Measurements from ENCODE around the gene KRTAP5-11.

- no peak for TF ChIP-seq EZH2 (IDR thresholded peaks at IDR 0.05; ENCODE audit: insufficient read depth, poor library complexity, severe bottlenecking)
- no peak for TF ChIP-seq EZH2phosphoT487 (IDR thresholded peaks at IDR 0.05; ENCODE audit: insufficient read depth, low read depth)
Measured at GRCh38 chr11:71548716-71549151, 33.9 kb downstream of the KRTAP5-11 start.

Data from GM23248 (cell line).